GM23338 (cell line): ENCODE results near the gene VMAC. TPM values are rescaled to one million over a fixed set of nuclear protein-coding genes. Genes with fewer than 3 reads are reported as not detected.

Experiments
- ATAC-seq: fragments of 200-7000 bp; cut with Tn5 transposase; 3 replicates; pipeline ENCODE4 v1.9.1; 2020
- DNase-seq: peaks from one replicate; pipeline ENCODE4 v3.0.0-alpha.2; 2015; ENCODE audit warnings: low spot score
- H2AFZ ChIP-seq: fragments of 200-600 bp; sonication (generic); 2 replicates; pipeline ENCODE4 v1.8.0; 2016; ENCODE audit warnings: antibody characterized with exemption, mild to moderate bottlenecking, moderate library complexity
- H3F3A ChIP-seq: fragments of 200-600 bp; sonication (generic); replicated peaks from 2 replicates; pipeline ENCODE4 v1.8.0; 2017; ENCODE audit warnings: antibody characterized with exemption, mixed run types, low read depth
- H3K27ac ChIP-seq: fragments of 200-600 bp; sonication (generic); 2 replicates; pipeline ENCODE4 v1.6.1; 2016; ENCODE audit warnings: low read depth
- H3K27me3 ChIP-seq: fragments of 200-600 bp; sonication (generic); 2 replicates; pipeline ENCODE4 v1.8.0; 2016; ENCODE audit warnings: mild to moderate bottlenecking, mixed run types, moderate library complexity; ENCODE audit not compliant: insufficient read depth
- H3K36me3 ChIP-seq: fragments of 200-600 bp; sonication (generic); 2 replicates; pipeline ENCODE4 v1.8.0; 2016; ENCODE audit warnings: mild to moderate bottlenecking; ENCODE audit not compliant: insufficient read depth
- H3K4me1 ChIP-seq: fragments of 200-600 bp; sonication (generic); 2 replicates; pipeline ENCODE4 v1.8.0; 2016; ENCODE audit warnings: mild to moderate bottlenecking, moderate library complexity; ENCODE audit not compliant: insufficient read depth
- H3K4me2 ChIP-seq: fragments of 200-600 bp; sonication (generic); 2 replicates; pipeline ENCODE4 v1.7.1; 2017; ENCODE audit warnings: mixed run types
- H3K4me3 ChIP-seq: fragments of 200-600 bp; sonication (generic); 2 replicates; pipeline ENCODE4 v1.6.1; 2016; ENCODE audit warnings: mixed run types
- H3K79me2 ChIP-seq: fragments of 200-600 bp; sonication (generic); replicated peaks from 2 replicates; pipeline ENCODE4 v1.8.0; 2017; ENCODE audit warnings: mild to moderate bottlenecking; ENCODE audit not compliant: insufficient read depth
- H3K9me2 ChIP-seq: fragments of 200-600 bp; sonication (generic); 2 replicates; pipeline ENCODE4 v1.8.0; 2017; ENCODE audit not compliant: insufficient read depth
- H4K20me1 ChIP-seq: fragments of 200-600 bp; sonication (generic); replicated peaks from 2 replicates; pipeline ENCODE4 v1.8.0; 2017; ENCODE audit warnings: mild to moderate bottlenecking; ENCODE audit not compliant: insufficient read depth
- H3K27ac Mint-ChIP-seq: 2 replicates; pipeline ENCODE4 v1.8.0; 2020; ENCODE audit warnings: inconsistent platforms, mild to moderate bottlenecking, moderate library complexity, mixed read lengths
- H3K27me3 Mint-ChIP-seq: 3 replicates; pipeline ENCODE4 v1.8.0; 2022; ENCODE audit warnings: low read depth, mild to moderate bottlenecking, moderate library complexity, mixed read lengths, inconsistent platforms; ENCODE audit not compliant: insufficient read depth, poor library complexity
- H3K36me3 Mint-ChIP-seq: 3 replicates; pipeline ENCODE4 v1.8.0; 2021; ENCODE audit warnings: low read depth, mild to moderate bottlenecking, inconsistent platforms, moderate library complexity, mixed read lengths
- H3K4me1 Mint-ChIP-seq: 3 replicates; pipeline ENCODE4 v1.8.0; 2020; ENCODE audit warnings: mild to moderate bottlenecking, inconsistent platforms, mixed read lengths
- H3K4me3 Mint-ChIP-seq: 3 replicates; pipeline ENCODE4 v1.8.0; 2021; ENCODE audit warnings: moderate library complexity, mild to moderate bottlenecking, inconsistent platforms, mixed read lengths
- H3K9me3 Mint-ChIP-seq: 3 replicates; pipeline ENCODE4 v1.8.0; 2020; ENCODE audit warnings: moderate library complexity, mild to moderate bottlenecking, inconsistent platforms, mixed read lengths
- JUNB ChIP-seq: IDR thresholded peaks from one replicate; pipeline ENCODE4 v1.6.1; 2016; ENCODE audit warnings: antibody characterized with exemption; ENCODE audit not compliant: unreplicated experiment
- REST ChIP-seq: IDR thresholded peaks from one replicate; pipeline ENCODE4 v1.6.1; 2018; ENCODE audit warnings: antibody characterized with exemption; ENCODE audit not compliant: unreplicated experiment
- STAT1 ChIP-seq: IDR thresholded peaks from one replicate; pipeline ENCODE4 v1.6.1; 2016; ENCODE audit warnings: antibody characterized with exemption; ENCODE audit not compliant: unreplicated experiment
- ZNF462 ChIP-seq: fragments of 250-450 bp; sonication (Bioruptor Pico); IDR thresholded peaks from 2 replicates; pipeline ENCODE4 v1.5.0; 2020; ENCODE audit warnings: mild to moderate bottlenecking, moderate library complexity
- polyA plus RNA-seq: library from polyadenylated mRNA; unstranded; fragments of >200 nt; fragmentation: Nextera tagmentation; extraction: Ambion mirVana; gene quantifications from 2 replicates; pipeline ENCODE4 v1.2.1, GENCODE V29; 2016
- total RNA-seq: library from RNA; depleted of rRNA; stranded (reverse); fragments of >200 nt; shearing (Covaris generic); gene quantifications from 2 replicates; pipeline ENCODE4 v1.2.3, GENCODE V29; 2014

The VMAC gene
- total and polyA plus RNA-seq, 2 experiments from 2014 or later = 0.79 to 3.7 TPM

GRCh38 chr19:5899728-5900526 is 4.7 kb upstream of the VMAC start (continued):
- TF ChIP-seq ZNF462 (CRISPR knock-in tag) = no peak

- peaks cover 42% of the 10 kb centered on the region for H3K79me2 ChIP-seq
- ATAC-seq (no peak), DNase-seq (no peak)
- H3K4me3 ChIP-seq = no peak overlapping the region
- no peaks in the 10 kb centered on the region for H3K36me3 ChIP-seq
- H3K4me1 Mint-ChIP-seq = 0 out of 3 replicates have a peak, but pooled peaks cover 3% of the 10 kb centered on the region
- peaks cover 18% of the 10 kb centered on the region for H3K27me3 Mint-ChIP-seq
- peak overlapping the region; percentile 9; the same call in 1 of the 2 replicates for H3K27ac Mint-ChIP-seq
- peak overlapping the region; percentile 37; the same call in 2 of the 3 replicates for H3K4me3 Mint-ChIP-seq
- no peaks in the 10 kb centered on the region for H3K4me1 ChIP-seq
- H3K36me3 Mint-ChIP-seq = peaks cover 22% of the 10 kb centered on the region
- H3K27me3 ChIP-seq = no peaks in the 10 kb centered on the region
- no peaks in the 10 kb centered on the region for H3K9me2 ChIP-seq
- no peaks in the 10 kb centered on the region for H3K9me3 Mint-ChIP-seq
- H4K20me1 ChIP-seq = peaks cover 38% of the 10 kb centered on the region
- H3K27ac ChIP-seq = no peak overlapping the region
- H3F3A ChIP-seq = no peaks in the 10 kb centered on the region
- H2AFZ ChIP-seq = no peak overlapping the region
- H3K4me2 ChIP-seq = no peak overlapping the region
- TF ChIP-seq STAT1 (no peak), ZNF462 (CRISPR knock-in tag) (no peak), JUNB (no peak), REST (no peak)
Observed at GRCh38 chr19:5900976-5901375, 3.7 kb upstream of the VMAC start.
